Measurements from ENCODE around the gene TRIP11. TPM values are rescaled to one million over a fixed set of nuclear protein-coding genes. Genes with fewer than 3 reads are reported as not detected.

TRIP11 gene
- total RNA-seq, 3 donors from 2014 or later (not counting 1 experiment from before 2014, with no cell fraction given): 42.9 to 63.6 (median 49.8) TPM

GRCh38 chr14:91918186-91918883 lies 121.5 kb downstream of the TRIP11 start:
- H3K4me3 Mint-ChIP-seq: no peak overlapping the region
- no peak for ATAC-seq
- Histone ChIP-seq H3K4me1 (ENCODE audit: control insufficient read depth, insufficient read depth, low read length) (no peaks in the 10 kb centered on the region), H3K27me3 (ENCODE audit: control insufficient read depth, insufficient read depth, low read length) (no peaks in the 10 kb centered on the region), H3K27ac (ENCODE audit: low read length) (no peak overlapping the region), H3K36me3 (ENCODE audit: control insufficient read depth, insufficient read depth, low read length) (no peaks in the 10 kb centered on the region), H3K9me3 (ENCODE audit: control insufficient read depth, insufficient read depth, low read length) (no peaks in the 10 kb centered on the region), H3K4me3 (ENCODE audit: low read length) (no peak overlapping the region)
- no peak overlapping the region for H3K27ac Mint-ChIP-seq
- DNase-seq: no peak
- H3K9me3 Mint-ChIP-seq: no peaks in the 10 kb centered on the region
- H3K4me1 Mint-ChIP-seq: no peaks in the 10 kb centered on the region
- no peaks in the 10 kb centered on the region for H3K27me3 Mint-ChIP-seq (ENCODE audit: low read depth in 2 of 2)
- 91% methylated on average over 5 of the region's 5 CpGs for WGBS (ENCODE audit: insufficient coverage)
- H3K36me3 Mint-ChIP-seq: no peaks in the 10 kb centered on the region
- intact Hi-C loops (cut with micrococcal nuclease): no loop called here
- no peak for TF ChIP-seq CTCF (IDR thresholded peaks at IDR 0.05)

Other genes with a start within 250 kb of the TRIP11 start
- gene TC2N, start 172.5 kb downstream of the TRIP11 start, total RNA-seq: 100 to 1,000 TPM in 2 of 3 donors, 10 to 100 TPM in 1; 83.1 to 157 (median 126) TPM
- gene FBLN5, start 92.4 kb downstream of the TRIP11 start, total RNA-seq: 1 to 10 TPM in 2 of 3 donors, under 1 TPM in 1; 0.56 to 1.3 (median 1.1) TPM
- 10 to 100 TPM; 26.7 to 40.5 (median 30.7) TPM for gene ATXN3, start 66.5 kb upstream of the TRIP11 start, total RNA-seq
- gene NDUFB1, start 81.6 kb upstream of the TRIP11 start, total RNA-seq: 10 to 100 TPM; 40.9 to 55.4 (median 45.0) TPM
- gene CPSF2, start 81.9 kb upstream of the TRIP11 start, total RNA-seq: 10 to 100 TPM; 24.2 to 39.8 (median 28.6) TPM

Measured in natural killer cell (primary cell).